Measurements from ENCODE around the gene HMCN2.

GRCh38 chr9:130411566-130411915, 146.0 kb downstream of the HMCN2 start:
- TF ChIP-seq CTCF (IDR thresholded peaks at IDR 0.05) = no peak
- TF ChIP-seq GATA2 (CRISPR knock-in tag; IDR thresholded peaks at IDR 0.05) = no peak
- no peak for TF ChIP-seq MAX (IDR thresholded peaks at IDR 0.05; ENCODE audit: low read depth)
- TF ChIP-seq RFX5 (IDR thresholded peaks at IDR 0.05; ENCODE audit: low read length) = no peak
- TF ChIP-seq SMC3 (IDR thresholded peaks at IDR 0.05; ENCODE audit: low read depth, low read length) = no peak
- TF ChIP-seq TCF12 (IDR thresholded peaks at IDR 0.05) = no peak
- no peak for TF ChIP-seq EP300 (IDR thresholded peaks at IDR 0.05; ENCODE audit: borderline replicate concordance in 1 of 2, low read depth in 1 of 2, low read length in 1 of 2)
- no peak for TF ChIP-seq SIN3A (IDR thresholded peaks at IDR 0.05; ENCODE audit: borderline replicate concordance, low read depth, low read length)
- no peak for TF ChIP-seq TAF1 (IDR thresholded peaks at IDR 0.05; ENCODE audit: borderline replicate concordance, low read depth, low read length)
